Gastroesophageal sphincter (tissue), 4 donors: Measurements from ENCODE around the gene UPF1. TPM values are rescaled to one million over a fixed set of nuclear protein-coding genes. Genes with fewer than 3 reads are reported as not detected.

ENCODE experiments used
- ATAC-seq: fragments of 150-250 bp; one replicate; pipeline ENCODE4 v1.9.1; 2016; ENCODE audit warnings: mild to moderate bottlenecking, moderate library complexity
- H3K27ac ChIP-seq, 4 donors: fragments of 200-600 bp; sonication (generic) in 3 of 4; 1 replicate in 3 of 4; 2 replicates in 1 of 4; pipeline ENCODE4 v1.5.1; 2016 to 2019
- H3K27me3 ChIP-seq: fragments of 200-600 bp; sonication (generic); one replicate; pipeline ENCODE4 v1.5.1; 2019
- H3K36me3 ChIP-seq, 2 donors: fragments of 200-600 bp; sonication (generic); one replicate each; pipeline ENCODE4 v1.5.1; 2019; ENCODE audit warnings: control low read depth in 1 of 2
- H3K4me1 ChIP-seq, 3 donors: fragments of 200-600 bp; sonication (generic); 1 replicate in 2 of 3; 2 replicates in 1 of 3; pipeline ENCODE4 v1.5.1; 2016 to 2019; ENCODE audit warnings: control low read depth in 2 of 3
- H3K4me3 ChIP-seq, 2 donors: fragments of 200-600 bp; sonication (generic); one replicate each; pipeline ENCODE4 v1.5.1; 2019; ENCODE audit warnings: mild to moderate bottlenecking in 1 of 2, moderate library complexity in 1 of 2
- H3K9me3 ChIP-seq, 3 donors: fragments of 200-600 bp; sonication (generic); one replicate each; pipeline ENCODE4 v1.5.1; 2017 to 2019; ENCODE audit warnings: control low read depth in 2 of 3
- EP300 ChIP-seq: sonication (generic); formaldehyde crosslinking; IDR thresholded peaks from one replicate; pipeline ENCODE4 v1.6.1; 2017; ENCODE audit warnings: antibody characterized with exemption, mild to moderate bottlenecking
- POLR2A ChIP-seq, 2 donors: fragments of 450-650 bp; IDR thresholded peaks; one replicate each; pipeline ENCODE4 v1.6.1; 2017; ENCODE audit warnings: antibody characterized with exemption in 2 of 2, mild to moderate bottlenecking in 2 of 2, moderate library complexity in 1 of 2
- POLR2AphosphoS5 ChIP-seq: sonication (generic); formaldehyde crosslinking; IDR thresholded peaks from one replicate; pipeline ENCODE4 v1.6.1; 2017; ENCODE audit warnings: antibody characterized with exemption
- WGBS, 2 donors: methylation state at CpG; one replicate each; pipeline ENCODE4 v1.1.5; 2018; ENCODE audit warnings: low coverage in 1 of 2; 5-methylcytosine and 5-hydroxymethylcytosine counted together
- total RNA-seq, 4 donors: library from RNA; depleted of rRNA; stranded (reverse); fragments of >200 nt; gene quantifications; one replicate each; pipeline ENCODE4 v1.1.0, GENCODE V29; 2016
- TF ChIP-seq, protein P1 (sequence below), 4 experiments: fragments of 200-600 bp in 2 of 4; fragments of 450-650 bp in 2 of 4; sonication (generic) in 1 of 4; IDR thresholded peaks; one replicate each; pipeline ENCODE4 v1.5.1; 2017 to 2019; ENCODE audit warnings: antibody characterized with exemption in 4 of 4, mild to moderate bottlenecking in 2 of 4, moderate library complexity in 2 of 4

UPF1 gene
- total RNA-seq, 4 donors from 2014 or later: 53.6 to 92.2 (median 59.9) TPM

DNA sequence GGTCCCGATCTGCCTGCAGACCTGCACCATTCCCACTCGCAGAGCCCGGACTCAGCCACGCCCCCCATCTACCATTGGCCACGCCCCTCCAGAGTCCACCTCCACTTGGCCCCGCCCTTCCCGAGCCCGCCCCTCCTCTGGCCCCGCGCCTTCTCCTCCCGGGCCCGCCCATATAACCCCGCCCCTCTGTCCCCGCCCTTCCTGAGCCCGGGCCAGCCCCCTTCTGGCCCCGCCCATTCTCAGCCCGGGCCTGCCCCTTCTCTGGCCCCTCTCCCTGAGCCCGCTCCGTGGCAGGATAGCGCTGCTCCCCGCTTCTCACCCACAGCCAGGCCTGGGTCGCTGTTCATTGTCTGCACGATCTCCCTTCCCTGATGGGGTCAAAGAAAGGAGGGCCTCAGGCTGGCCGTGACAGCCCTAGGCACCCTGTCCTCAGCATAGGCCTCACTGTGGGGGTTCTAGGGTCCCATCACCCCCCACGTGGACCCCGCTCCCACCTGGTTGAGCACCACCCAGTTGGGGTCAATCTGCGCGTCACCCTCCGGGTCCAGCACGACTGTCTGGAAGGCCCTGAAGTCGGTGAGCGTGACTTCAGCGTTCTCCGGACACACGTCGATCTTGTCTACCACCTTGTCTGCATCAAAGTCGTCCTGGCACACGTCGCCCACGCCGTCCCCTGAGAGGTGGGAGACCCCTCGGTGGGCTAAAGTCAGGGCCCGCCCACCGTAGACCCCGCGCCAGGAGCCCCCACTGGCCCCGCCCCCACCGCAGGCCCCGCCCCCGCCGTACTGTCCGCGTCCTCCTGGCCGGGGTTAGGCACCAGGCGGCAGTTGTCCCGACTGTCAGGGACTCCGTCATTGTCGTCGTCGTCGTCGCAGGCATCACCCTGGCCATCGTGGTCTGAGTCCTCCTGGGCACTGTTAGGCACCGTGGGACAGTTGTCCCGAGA lies 46.3 kb upstream of the UPF1 start:
- Histone ChIP-seq H3K27ac (no peak overlapping the region), H3K9me3 (no peaks in the 10 kb centered on the region), H3K27me3 (peaks cover 63% of the 10 kb centered on the region), H3K4me1 (peaks cover 0 to 54% (median 42%) of the 10 kb centered on the region in 3 donors), H3K4me3 (peak overlapping the region in 1 of 2 donors; percentile 24), H3K36me3 (no peaks in the 10 kb centered on the region)
- TF ChIP-seq POLR2A (IDR thresholded peaks at IDR 0.05) (no peak), EP300 (no peak), POLR2AphosphoS5 (no peak)
- TF ChIP-seq, protein P1, sequence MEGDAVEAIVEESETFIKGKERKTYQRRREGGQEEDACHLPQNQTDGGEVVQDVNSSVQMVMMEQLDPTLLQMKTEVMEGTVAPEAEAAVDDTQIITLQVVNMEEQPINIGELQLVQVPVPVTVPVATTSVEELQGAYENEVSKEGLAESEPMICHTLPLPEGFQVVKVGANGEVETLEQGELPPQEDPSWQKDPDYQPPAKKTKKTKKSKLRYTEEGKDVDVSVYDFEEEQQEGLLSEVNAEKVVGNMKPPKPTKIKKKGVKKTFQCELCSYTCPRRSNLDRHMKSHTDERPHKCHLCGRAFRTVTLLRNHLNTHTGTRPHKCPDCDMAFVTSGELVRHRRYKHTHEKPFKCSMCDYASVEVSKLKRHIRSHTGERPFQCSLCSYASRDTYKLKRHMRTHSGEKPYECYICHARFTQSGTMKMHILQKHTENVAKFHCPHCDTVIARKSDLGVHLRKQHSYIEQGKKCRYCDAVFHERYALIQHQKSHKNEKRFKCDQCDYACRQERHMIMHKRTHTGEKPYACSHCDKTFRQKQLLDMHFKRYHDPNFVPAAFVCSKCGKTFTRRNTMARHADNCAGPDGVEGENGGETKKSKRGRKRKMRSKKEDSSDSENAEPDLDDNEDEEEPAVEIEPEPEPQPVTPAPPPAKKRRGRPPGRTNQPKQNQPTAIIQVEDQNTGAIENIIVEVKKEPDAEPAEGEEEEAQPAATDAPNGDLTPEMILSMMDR (IDR thresholded peaks at IDR 0.05): no peak
- peak; percentile 76 for ATAC-seq
- WGBS, 2 donors: 7 to 8% methylated on average over 4 of the region's 65 CpGs

- Histone ChIP-seq H3K27me3 (peaks cover 95% of the 10 kb centered on the region), H3K9me3 (no peaks in the 10 kb centered on the region), H3K4me1 (peaks cover 0 to 63% (median 49%) of the 10 kb centered on the region in 3 donors), H3K27ac (no peak overlapping the region), H3K4me3 (no peak overlapping the region), H3K36me3 (no peaks in the 10 kb centered on the region)
- 2% methylated on average over 16 of the region's 68 CpGs; no CpG with 5 or more reads in 1 of the 2 donors for WGBS, 2 donors
- ATAC-seq: no peak
- TF ChIP-seq POLR2AphosphoS5 (no peak), POLR2A (IDR thresholded peaks at IDR 0.05) (no peak), EP300 (no peak)
- TF ChIP-seq, protein P1 (IDR thresholded peaks at IDR 0.05): no peak
Measured at GRCh38 chr19:18788529-18789421, 43.0 kb upstream of the UPF1 start.

DNA sequence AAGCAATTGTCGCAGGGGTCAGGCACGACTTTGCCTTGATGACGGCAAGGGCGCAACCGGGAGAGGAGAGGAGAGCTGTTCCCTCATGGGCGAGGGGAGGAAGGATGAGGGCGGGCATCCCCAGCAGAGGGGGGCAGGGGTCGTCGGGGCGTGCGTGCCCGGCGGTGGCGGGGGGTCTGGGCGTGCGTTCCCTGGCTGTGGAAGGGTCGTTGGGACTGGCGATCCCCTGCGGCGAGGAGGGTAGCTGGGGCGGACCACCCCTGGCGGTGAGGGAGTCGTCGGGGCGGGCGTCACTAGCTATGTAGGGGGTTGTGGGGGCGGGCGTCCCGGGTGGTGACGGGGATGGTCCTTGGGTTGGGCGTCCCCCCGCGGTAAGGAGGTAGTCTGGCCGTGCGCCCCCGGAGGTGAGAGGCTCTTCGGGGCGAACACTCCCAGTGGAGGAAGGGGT lies 42.3 kb upstream of the UPF1 start:
- Histone ChIP-seq H3K4me3 (peak overlapping the region in 1 of 2 donors; percentile 43), H3K4me1 (peaks cover 0 to 63% (median 49%) of the 10 kb centered on the region in 3 donors), H3K36me3 (no peaks in the 10 kb centered on the region), H3K27ac (no peak overlapping the region), H3K27me3 (peaks cover 98% of the 10 kb centered on the region), H3K9me3 (no peaks in the 10 kb centered on the region)
- WGBS, 2 donors: 0% methylated on average over 1 of the region's 38 CpGs; no CpG with 5 or more reads in 1 of the 2 donors
- TF ChIP-seq EP300: no peak
- no peak for TF ChIP-seq POLR2AphosphoS5
- TF ChIP-seq, protein P1 (IDR thresholded peaks at IDR 0.05): no peak
- no peak for TF ChIP-seq POLR2A (IDR thresholded peaks at IDR 0.05)
- ATAC-seq: no peak

GRCh38 chr19:18789883-18790565 lies 41.7 kb upstream of the UPF1 start:
- H3K27ac ChIP-seq: no peak overlapping the region
- ATAC-seq: no peak
- H3K4me3 ChIP-seq: peak overlapping the region in 1 of 2 donors; percentile 43
- H3K9me3 ChIP-seq: no peaks in the 10 kb centered on the region
- no peak for TF ChIP-seq POLR2AphosphoS5
- no peak for TF ChIP-seq POLR2A (IDR thresholded peaks at IDR 0.05)
- TF ChIP-seq, protein P1 (IDR thresholded peaks at IDR 0.05): no peak
- TF ChIP-seq EP300: no peak
- WGBS, 2 donors: 2 to 3% methylated on average over 13 to 21 of the region's 65 CpGs
- peaks cover 0 to 60% (median 48%) of the 10 kb centered on the region in 3 donors for H3K4me1 ChIP-seq
- H3K36me3 ChIP-seq: no peaks in the 10 kb centered on the region
- peaks cover 98% of the 10 kb centered on the region for H3K27me3 ChIP-seq
